GM21381 (cell line): ENCODE data around the gene ATP6V0D1.
"Not testable (repeated sequence)": the region's sequence is repeated elsewhere in the genome, so short reads cannot be mapped to it uniquely, and the experiment has no call there.

Experiments used
- ATAC-seq: cut with Tn5 transposase; IDR thresholded peaks from one replicate; pipeline ENCODE4 v1.9.1; 2021; ENCODE audit warnings: mild to moderate bottlenecking, moderate library complexity; ENCODE audit not compliant: unreplicated experiment

ATP6V0D1 gene

GRCh38 chr16:67480833-67481560 is at the start of gene ATP6V0D1:
ATP6V0D1 (minus strand) TSS chr16:67481157; CDS start chr16:67481086, 71 bp downstream.
- ATAC-seq: peak; percentile 93

GRCh38 chr16:67530013-67530939 is 49.3 kb upstream of the ATP6V0D1 start:
- peak; percentile 34 for ATAC-seq

GRCh38 chr16:67529582-67530012 is 48.6 kb upstream of the ATP6V0D1 start:
- no peak for ATAC-seq

GRCh38 chr16:67528870-67529581 is 48.1 kb upstream of the ATP6V0D1 start:
- no peak for ATAC-seq

- ATAC-seq: no peak
Observed at GRCh38 chr16:67528222-67528869, 47.4 kb upstream of the ATP6V0D1 start, which contains the start of gene RIPOR1. RIPOR1 (plus strand) TSS chr16:67528829; CDS start chr16:67538447, 9,618 bp downstream.

- ATAC-seq: no peak
Observed at GRCh38 chr16:67526149-67526791, 45.3 kb upstream of the ATP6V0D1 start.

GRCh38 chr16:67525176-67525860 is 44.4 kb upstream of the ATP6V0D1 start:
- no peak for ATAC-seq

GRCh38 chr16:67521095-67521804 is 40.3 kb upstream of the ATP6V0D1 start:
- ATAC-seq: peak; percentile 59

GRCh38 chr16:67519242-67519641 is 38.3 kb upstream of the ATP6V0D1 start:
- no peak for ATAC-seq

- ATAC-seq: no peak
Observed at GRCh38 chr16:67518676-67519075, 37.7 kb upstream of the ATP6V0D1 start.

GRCh38 chr16:67517661-67518423 is 36.9 kb upstream of the ATP6V0D1 start:
- no peak for ATAC-seq

GRCh38 chr16:67517155-67517445 is 36.1 kb upstream of the ATP6V0D1 start:
- ATAC-seq: no peak

GRCh38 chr16:67516296-67517154 is 35.6 kb upstream of the ATP6V0D1 start:
- ATAC-seq: no peak

- peak; percentile 51 for ATAC-seq
Observed at GRCh38 chr16:67514382-67514828, 33.4 kb upstream of the ATP6V0D1 start.

- ATAC-seq: not testable (repeated sequence)
Observed at GRCh38 chr16:67513892-67514291, 32.9 kb upstream of the ATP6V0D1 start.

- ATAC-seq: no peak
Observed at GRCh38 chr16:67509016-67509415, 28.1 kb upstream of the ATP6V0D1 start.

- ATAC-seq: no peak
Observed at GRCh38 chr16:67506468-67506867, 25.5 kb upstream of the ATP6V0D1 start.
